A549 (cell line): ENCODE measurements around the gene NTRK2.

Experiments used
- BHLHE40 ChIP-seq: IDR thresholded peaks from 2 replicates; pipeline ENCODE4 v1.6.1; 2012; ENCODE audit warnings: low read depth, low read length, inconsistent platforms
- E2F6 ChIP-seq: IDR thresholded peaks from 2 replicates; pipeline ENCODE4 v1.6.1; 2012; ENCODE audit warnings: low read depth, borderline replicate concordance
- EP300 ChIP-seq, 2 experiments: fragments of >200 bp; sonication (Bioruptor Twin); formaldehyde crosslinking; IDR thresholded peaks; 2 replicates in 1 of 2; 3 replicates in 1 of 2; pipeline ENCODE4 v1.6.1; 2016 to 2017
- ESRRA ChIP-seq: fragments of 150-350 bp; IDR thresholded peaks from 2 replicates; pipeline ENCODE4 v1.6.1; 2014; ENCODE audit warnings: mild to moderate bottlenecking, low read length, borderline replicate concordance
- JUN ChIP-seq, 2 experiments: fragments of >200 bp; sonication (Bioruptor Twin); formaldehyde crosslinking; IDR thresholded peaks; 2 replicates in 1 of 2; 3 replicates in 1 of 2; pipeline ENCODE4 v1.6.1; 2016 to 2017
- MAFK ChIP-seq: fragments of 450-650 bp; IDR thresholded peaks from 2 replicates; pipeline ENCODE4 v1.6.1; 2014; ENCODE audit not compliant: partially characterized antibody
- NFE2L2 ChIP-seq: fragments of 150-350 bp; conservative IDR thresholded peaks from 2 replicates; pipeline ENCODE4 v1.6.1; 2014; ENCODE audit warnings: low read length
- POLR2A ChIP-seq: IDR thresholded peaks from 2 replicates; pipeline ENCODE4 v1.6.1; 2012; ENCODE audit warnings: mild to moderate bottlenecking, low read length
- RAD21 ChIP-seq, 2 experiments: fragments of >200 bp in 1 of 2; sonication (Bioruptor Twin) in 1 of 2; formaldehyde crosslinking in 1 of 2; IDR thresholded peaks in 1 of 2; conservative IDR thresholded peaks in 1 of 2; 2 replicates in 1 of 2; 3 replicates in 1 of 2; pipeline ENCODE4 v1.6.1; 2012 to 2018; ENCODE audit warnings: inconsistent platforms in 1 of 2
- RCOR1 ChIP-seq: fragments of 150-350 bp; IDR thresholded peaks from 2 replicates; pipeline ENCODE4 v1.6.1; 2014; ENCODE audit warnings: antibody characterized with exemption, low read length, low read depth
- TFCP2L1 ChIP-seq: fragments of 250-450 bp; sonication (Bioruptor Pico); IDR thresholded peaks from 2 replicates; pipeline ENCODE4 v1.5.0; 2021; ENCODE audit warnings: mild to moderate bottlenecking
- ZFP36 ChIP-seq: fragments of 450-650 bp; IDR thresholded peaks from 2 replicates; pipeline ENCODE4 v1.6.1; 2014; ENCODE audit warnings: borderline replicate concordance; ENCODE audit not compliant: partially characterized antibody
- TF ChIP-seq, protein P1 (sequence below): fragments of >200 bp; sonication (Bioruptor Twin); formaldehyde crosslinking; IDR thresholded peaks from 3 replicates; pipeline ENCODE4 v1.5.1; 2016
- TF ChIP-seq, protein P2 (sequence below): fragments of 200-600 bp; sonication (generic); IDR thresholded peaks from 2 replicates; pipeline ENCODE4 v1.6.1; 2016; ENCODE audit warnings: antibody characterized with exemption, mild to moderate bottlenecking, moderate library complexity

DNA sequence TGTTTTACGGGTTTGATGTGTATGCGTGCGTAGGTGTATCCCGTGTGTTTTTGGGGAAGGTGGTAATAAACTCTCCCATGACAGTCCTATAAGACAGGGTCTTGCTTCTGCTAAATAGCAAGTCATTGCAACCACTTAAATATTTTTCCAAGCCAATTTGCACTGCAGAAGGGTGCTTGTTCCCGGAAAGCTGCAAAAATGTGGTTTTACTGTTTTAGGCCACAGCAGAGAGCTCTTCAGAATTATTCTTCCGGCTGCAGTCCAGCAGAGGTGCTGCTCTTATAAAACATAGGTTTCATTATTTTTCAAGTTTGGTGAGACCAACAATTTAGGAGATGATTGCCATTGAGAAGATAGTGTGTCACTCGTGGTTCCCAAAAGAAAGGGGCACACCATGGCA lies 192.8 kb downstream of the NTRK2 start:
- TF ChIP-seq POLR2A (no peak), BHLHE40 (no peak), MAFK (no peak), TFCP2L1 (no peak), EP300 (IDR thresholded peaks at IDR 0.05) (no peak), E2F6 (no peak), RAD21 (conservative IDR thresholded peaks at IDR 0.05 in 1 of 2, IDR thresholded peaks at IDR 0.05 in 1 of 2) (no peak), ESRRA (no peak), RCOR1 (no peak), JUN (IDR thresholded peaks at IDR 0.05) (no peak), ZFP36 (no peak), NFE2L2 (no peak)
- TF ChIP-seq, protein P1, sequence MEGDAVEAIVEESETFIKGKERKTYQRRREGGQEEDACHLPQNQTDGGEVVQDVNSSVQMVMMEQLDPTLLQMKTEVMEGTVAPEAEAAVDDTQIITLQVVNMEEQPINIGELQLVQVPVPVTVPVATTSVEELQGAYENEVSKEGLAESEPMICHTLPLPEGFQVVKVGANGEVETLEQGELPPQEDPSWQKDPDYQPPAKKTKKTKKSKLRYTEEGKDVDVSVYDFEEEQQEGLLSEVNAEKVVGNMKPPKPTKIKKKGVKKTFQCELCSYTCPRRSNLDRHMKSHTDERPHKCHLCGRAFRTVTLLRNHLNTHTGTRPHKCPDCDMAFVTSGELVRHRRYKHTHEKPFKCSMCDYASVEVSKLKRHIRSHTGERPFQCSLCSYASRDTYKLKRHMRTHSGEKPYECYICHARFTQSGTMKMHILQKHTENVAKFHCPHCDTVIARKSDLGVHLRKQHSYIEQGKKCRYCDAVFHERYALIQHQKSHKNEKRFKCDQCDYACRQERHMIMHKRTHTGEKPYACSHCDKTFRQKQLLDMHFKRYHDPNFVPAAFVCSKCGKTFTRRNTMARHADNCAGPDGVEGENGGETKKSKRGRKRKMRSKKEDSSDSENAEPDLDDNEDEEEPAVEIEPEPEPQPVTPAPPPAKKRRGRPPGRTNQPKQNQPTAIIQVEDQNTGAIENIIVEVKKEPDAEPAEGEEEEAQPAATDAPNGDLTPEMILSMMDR, result no peak
- TF ChIP-seq, protein P2, sequence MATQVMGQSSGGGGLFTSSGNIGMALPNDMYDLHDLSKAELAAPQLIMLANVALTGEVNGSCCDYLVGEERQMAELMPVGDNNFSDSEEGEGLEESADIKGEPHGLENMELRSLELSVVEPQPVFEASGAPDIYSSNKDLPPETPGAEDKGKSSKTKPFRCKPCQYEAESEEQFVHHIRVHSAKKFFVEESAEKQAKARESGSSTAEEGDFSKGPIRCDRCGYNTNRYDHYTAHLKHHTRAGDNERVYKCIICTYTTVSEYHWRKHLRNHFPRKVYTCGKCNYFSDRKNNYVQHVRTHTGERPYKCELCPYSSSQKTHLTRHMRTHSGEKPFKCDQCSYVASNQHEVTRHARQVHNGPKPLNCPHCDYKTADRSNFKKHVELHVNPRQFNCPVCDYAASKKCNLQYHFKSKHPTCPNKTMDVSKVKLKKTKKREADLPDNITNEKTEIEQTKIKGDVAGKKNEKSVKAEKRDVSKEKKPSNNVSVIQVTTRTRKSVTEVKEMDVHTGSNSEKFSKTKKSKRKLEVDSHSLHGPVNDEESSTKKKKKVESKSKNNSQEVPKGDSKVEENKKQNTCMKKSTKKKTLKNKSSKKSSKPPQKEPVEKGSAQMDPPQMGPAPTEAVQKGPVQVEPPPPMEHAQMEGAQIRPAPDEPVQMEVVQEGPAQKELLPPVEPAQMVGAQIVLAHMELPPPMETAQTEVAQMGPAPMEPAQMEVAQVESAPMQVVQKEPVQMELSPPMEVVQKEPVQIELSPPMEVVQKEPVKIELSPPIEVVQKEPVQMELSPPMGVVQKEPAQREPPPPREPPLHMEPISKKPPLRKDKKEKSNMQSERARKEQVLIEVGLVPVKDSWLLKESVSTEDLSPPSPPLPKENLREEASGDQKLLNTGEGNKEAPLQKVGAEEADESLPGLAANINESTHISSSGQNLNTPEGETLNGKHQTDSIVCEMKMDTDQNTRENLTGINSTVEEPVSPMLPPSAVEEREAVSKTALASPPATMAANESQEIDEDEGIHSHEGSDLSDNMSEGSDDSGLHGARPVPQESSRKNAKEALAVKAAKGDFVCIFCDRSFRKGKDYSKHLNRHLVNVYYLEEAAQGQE, result no peak
